K562 (cell line): ENCODE data around the gene PIK3AP1. TPM values are rescaled to one million over a fixed set of nuclear protein-coding genes. Genes with fewer than 3 reads are reported as not detected.

Source experiments
- ATAC-seq: fragments of 200-7000 bp; cut with Tn5 transposase; 3 replicates; pipeline ENCODE4 v1.9.1; 2020; ENCODE audit warnings: moderate library complexity
- BruUV-seq: library from RNA; stranded (reverse); fragments of 400-500 nt; replicated peaks from 2 replicates; lab custom pipeline; 2021; lab: Mats Ljungman, UMichigan
- CTCF ChIA-PET: fragments of 300-600 bp; formaldehyde crosslinking; extraction: SDS; loops from one replicate; lab custom pipeline; 2021; ENCODE audit warnings: low intra/inter-chr PET ratio; lab: Yijun Ruan, JAX
- POLR2A ChIA-PET: fragments of 300-600, 350-650 bp; sonication (Branson Sonifier 250); formaldehyde crosslinking; extraction: SDS; loops from one replicate; lab custom pipeline; 2021; ENCODE audit warnings: antibody characterized with exemption, inconsistent platforms; lab: Yijun Ruan, JAX
- DNase-seq, 4 experiments: peaks; one replicate each; pipeline versions ENCODE4 v3.0.0 to v3.0.0-alpha.2; 2011 to 2018; ENCODE audit warnings: low spot score in 3 of 4, mixed read lengths in 3 of 4; ENCODE audit errors: extremely low read depth in 1 of 4
- FAIRE-seq: peaks from 2 replicates; lab custom pipeline; 2011; peaks lifted over from hg19 to GRCh38; lab: Jason Lieb, UNC
- H2AFZ ChIP-seq: 2 replicates; pipeline ENCODE4 v1.6.0; 2011; ENCODE audit warnings: low read depth, low read length, control low read depth, inconsistent platforms
- H3K27ac ChIP-seq: fragments of 200-600 bp; 3 replicates; pipeline ENCODE4 v1.8.0; 2011; ENCODE audit warnings: low read depth, mild to moderate bottlenecking, control low read depth, inconsistent platforms, low read length, moderate library complexity, mixed read lengths; ENCODE audit errors: extremely low read depth
- H3K27me3 ChIP-seq, 2 experiments: fragments of 300-600 bp in 1 of 2; 2 replicates in 1 of 2; 3 replicates in 1 of 2; pipeline versions ENCODE4 v1.6.0 to v1.8.0; 2011; ENCODE audit warnings: inconsistent platforms in 2 of 2, low read length in 2 of 2, mild to moderate bottlenecking in 1 of 2, mixed read lengths in 1 of 2, moderate library complexity in 1 of 2; ENCODE audit not compliant: control insufficient read depth in 2 of 2, insufficient read depth in 2 of 2
- H3K36me3 ChIP-seq: fragments of 300-600 bp; 3 replicates; pipeline ENCODE4 v1.8.0; 2011; ENCODE audit warnings: mild to moderate bottlenecking, low read length, inconsistent platforms; ENCODE audit not compliant: control insufficient read depth, insufficient read depth
- H3K4me1 ChIP-seq, 2 experiments: fragments of 200-600 bp in 1 of 2; replicated peaks in 1 of 2; 2 replicates in 1 of 2; 3 replicates in 1 of 2; pipeline versions ENCODE4 v1.5.1 to v1.8.0; 2011; ENCODE audit warnings: inconsistent platforms in 2 of 2, low read length in 2 of 2, mild to moderate bottlenecking in 1 of 2, mixed read lengths in 1 of 2, moderate library complexity in 1 of 2; ENCODE audit not compliant: control insufficient read depth in 2 of 2, insufficient read depth in 2 of 2
- H3K4me2 ChIP-seq: 2 replicates; pipeline ENCODE4 v1.6.1; 2011; ENCODE audit warnings: low read length, control low read depth, inconsistent platforms, mixed read lengths; ENCODE audit not compliant: insufficient read depth
- H3K4me3 ChIP-seq: fragments of 200-600 bp; sonication (generic), shearing (Covaris generic); 2 replicates; pipeline ENCODE4 v1.5.1; 2016; ENCODE audit warnings: control low read depth, inconsistent platforms
- H3K79me2 ChIP-seq: fragments of 200-600 bp; 3 replicates; pipeline ENCODE4 v1.8.0; 2011; ENCODE audit warnings: low read length, inconsistent platforms; ENCODE audit not compliant: control insufficient read depth, insufficient read depth
- H3K9ac ChIP-seq, 2 experiments: 2 replicates each; pipeline versions ENCODE4 v1.6.0 to v1.6.1; 2011; ENCODE audit warnings: low read depth in 2 of 2, low read length in 2 of 2, control low read depth in 1 of 2, inconsistent platforms in 1 of 2, mild to moderate bottlenecking in 1 of 2, mixed read lengths in 1 of 2; ENCODE audit not compliant: insufficient read depth in 1 of 2
- H3K9me1 ChIP-seq: one replicate; pipeline ENCODE4 v1.6.0; 2011; ENCODE audit warnings: inconsistent platforms, mild to moderate bottlenecking, low read length, moderate library complexity; ENCODE audit not compliant: control insufficient read depth, insufficient read depth
- H3K9me3 ChIP-seq: replicated peaks from 2 replicates; pipeline ENCODE4 v1.5.1; 2011; ENCODE audit warnings: low read depth, low read length, inconsistent platforms; ENCODE audit not compliant: control insufficient read depth, insufficient read depth
- H4K20me1 ChIP-seq: replicated peaks from 2 replicates; pipeline ENCODE4 v1.6.1; 2011; ENCODE audit warnings: low read length, inconsistent platforms, mixed read lengths; ENCODE audit not compliant: control insufficient read depth, insufficient read depth
- FOXP1 ChIP-seq: sonication (generic); formaldehyde crosslinking; IDR thresholded peaks from 2 replicates; pipeline ENCODE4 v1.8.0; 2022; ENCODE audit warnings: mild to moderate bottlenecking, missing genetic modification reagents
- GATA2 ChIP-seq: sonication (generic); formaldehyde crosslinking; IDR thresholded peaks from 2 replicates; pipeline ENCODE4 v1.4.0; 2020; ENCODE audit warnings: mild to moderate bottlenecking, missing genetic modification reagents
- PYGO2 ChIP-seq: fragments of 450-650 bp; IDR thresholded peaks from 2 replicates; pipeline ENCODE4 v1.6.1; 2016; ENCODE audit warnings: mild to moderate bottlenecking, missing genetic modification characterization, moderate library complexity, missing compliant biosample characterization
- SETDB1 ChIP-seq: IDR thresholded peaks from one replicate; pipeline ENCODE4 v1.6.1; 2012; ENCODE audit warnings: low read length, control low read depth, inconsistent platforms
- SRSF7 ChIP-seq: fragments of 200-400 bp; formaldehyde crosslinking; optimal IDR thresholded peaks from 2 replicates; pipeline ENCODE3; 2017; ENCODE audit warnings: mild to moderate bottlenecking, low read depth, low read length
- WHSC1 ChIP-seq: IDR thresholded peaks from one replicate; pipeline ENCODE4 v1.6.1; 2012; ENCODE audit warnings: low read length, control low read depth, inconsistent platforms
- ZKSCAN8 ChIP-seq: fragments of 200-800 bp; sonication (Bioruptor generic); IDR thresholded peaks from 2 replicates; pipeline ENCODE4 v1.6.1; 2016; ENCODE audit warnings: missing genetic modification characterization, missing compliant biosample characterization
- ZNF3 ChIP-seq: fragments of 250-450 bp; sonication (Bioruptor Pico); IDR thresholded peaks from 2 replicates; pipeline ENCODE4 v1.5.0; 2021; ENCODE audit warnings: mild to moderate bottlenecking, moderate library complexity
- ZNF780A ChIP-seq: fragments of 250-450 bp; sonication (Bioruptor Pico); IDR thresholded peaks from 2 replicates; pipeline ENCODE4 v1.5.0; 2021; ENCODE audit warnings: mild to moderate bottlenecking
- WGBS: fragments of 100-300 bp; shearing (Covaris generic); methylation state at CpG from one replicate; pipeline ENCODE4 v1.1.6; 2016; ENCODE audit warnings: low coverage, mixed read lengths; ENCODE audit not compliant: insufficient coverage; ENCODE audit errors: missing lambda C conversion rate; 5-methylcytosine and 5-hydroxymethylcytosine counted together
- in situ Hi-C: fragments of 300-500 bp; cut with MboI; formaldehyde crosslinking; loops from 4 replicates; pipeline ENCODE4 v1.15.0; 2018; ENCODE audit warnings: inconsistent platforms, mixed read lengths
- intact Hi-C: fragments of 100-400 bp; cut with micrococcal nuclease; formaldehyde crosslinking; loops from 2 replicates; pipeline ENCODE4 v1.14.2; 2022
- polyA plus RNA-seq, 8 experiments: library from polyadenylated mRNA; depleted of rRNA in 4 of 8; stranded (reverse) in 5 of 8; unstranded in 3 of 8; fragments of >200 nt; fragmentation: Nextera tagmentation in 2 of 8; fragmentation: Illumina TruSeq in 1 of 8; extraction: Ambion mirVana in 2 of 8; extraction: Trizol in 1 of 8; gene quantifications; 2 replicates each; pipeline versions ENCODE4 v1.2.1 to v1.2.3, GENCODE V29; 2011 to 2014; ENCODE audit warnings: inconsistent platforms in 1 of 8, missing spikeins in 1 of 8
- total RNA-seq, 7 experiments: library from RNA; depleted of rRNA in 6 of 7; stranded (reverse); fragments of >200 nt in 6 of 7; fragmentation: Illumina TruSeq in 2 of 7; extraction: Trizol in 2 of 7; gene quantifications; 2 replicates each; pipeline versions ENCODE4 v1.2.1 to v1.2.3, GENCODE V29; 2011 to 2021; ENCODE audit warnings: low replicate concordance in 1 of 7
- TF ChIP-seq, protein P1 (sequence below): sonication (generic); formaldehyde crosslinking; IDR thresholded peaks from 2 replicates; pipeline ENCODE4 v1.8.0; 2022; ENCODE audit warnings: missing genetic modification reagents, mild to moderate bottlenecking, borderline replicate concordance
- TF ChIP-seq, protein P2 (sequence below): sonication (generic); formaldehyde crosslinking; IDR thresholded peaks from 2 replicates; pipeline ENCODE4 v1.8.0; 2022; ENCODE audit warnings: mild to moderate bottlenecking, missing genetic modification reagents

The PIK3AP1 gene
- total and polyA plus RNA-seq, 9 of the 15 experiments (the other 6 are each of a cell fraction or from before 2014, with no cell fraction given), result 0.20 to 2.4 (median 1.4) TPM

DNA sequence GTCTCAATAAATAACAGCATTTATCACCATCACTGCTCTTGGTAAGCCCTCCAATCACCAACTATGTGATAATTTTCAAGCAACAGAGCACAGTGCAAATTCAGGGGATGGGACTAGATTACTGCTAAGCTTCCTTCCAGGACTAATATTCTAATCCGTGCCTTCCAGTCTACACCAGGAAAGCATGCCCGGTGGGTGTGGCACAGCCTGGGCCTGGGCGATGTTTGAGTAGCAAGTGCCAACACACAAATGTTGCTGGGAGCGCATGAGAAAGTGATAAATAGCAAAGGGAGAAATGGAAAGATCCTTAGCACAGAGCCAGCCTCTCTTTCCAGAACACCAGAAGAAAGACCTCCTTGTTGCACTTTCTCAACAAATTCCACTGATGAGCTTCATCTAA, 120.0 kb downstream of the PIK3AP1 start:
- no peak for DNase-seq
- Histone ChIP-seq H3K27me3 (no peaks in the 10 kb centered on the region), H3K9me1 (no peaks in the 10 kb centered on the region), H3K9me3 (no peaks in the 10 kb centered on the region), H2AFZ (no peak overlapping the region), H4K20me1 (no peaks in the 10 kb centered on the region), H3K36me3 (no peaks in the 10 kb centered on the region), H3K4me1 (peaks cover 6 to 13% of the 10 kb centered on the region in 2 experiments; a peak in 4 of 5 replicates), H3K79me2 (no peaks in the 10 kb centered on the region), H3K4me2 (no peak overlapping the region), H3K9ac (no peak overlapping the region), H3K27ac (no peak overlapping the region), H3K4me3 (no peak overlapping the region)
- BruUV-seq, result no TSS peak
- ATAC-seq, result no peak
- TF ChIP-seq SRSF7, result no peak
- TF ChIP-seq PYGO2, result no peak
- no peak for TF ChIP-seq ZKSCAN8 (CRISPR knock-in tag)
- TF ChIP-seq SETDB1, result no peak
- no peak for TF ChIP-seq FOXP1
- no peak for TF ChIP-seq GATA2 (CRISPR knock-in tag)
- no peak for TF ChIP-seq ZNF780A
- TF ChIP-seq WHSC1, result no peak
- TF ChIP-seq, protein P1, sequence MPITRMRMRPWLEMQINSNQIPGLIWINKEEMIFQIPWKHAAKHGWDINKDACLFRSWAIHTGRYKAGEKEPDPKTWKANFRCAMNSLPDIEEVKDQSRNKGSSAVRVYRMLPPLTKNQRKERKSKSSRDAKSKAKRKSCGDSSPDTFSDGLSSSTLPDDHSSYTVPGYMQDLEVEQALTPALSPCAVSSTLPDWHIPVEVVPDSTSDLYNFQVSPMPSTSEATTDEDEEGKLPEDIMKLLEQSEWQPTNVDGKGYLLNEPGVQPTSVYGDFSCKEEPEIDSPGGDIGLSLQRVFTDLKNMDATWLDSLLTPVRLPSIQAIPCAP (CRISPR knock-in tag), result no peak
- no peak for TF ChIP-seq ZNF3 (CRISPR knock-in tag)
- TF ChIP-seq, protein P2, sequence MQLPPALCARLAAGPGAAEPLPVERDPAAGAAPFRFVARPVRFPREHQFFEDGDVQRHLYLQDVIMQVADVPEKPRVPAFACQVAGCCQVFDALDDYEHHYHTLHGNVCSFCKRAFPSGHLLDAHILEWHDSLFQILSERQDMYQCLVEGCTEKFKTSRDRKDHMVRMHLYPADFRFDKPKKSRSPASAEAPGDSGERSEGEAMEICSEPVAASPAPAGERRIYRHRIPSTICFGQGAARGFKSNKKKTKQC (CRISPR knock-in tag), result no peak
- 70% methylated on average over 4 of the region's 4 CpGs for WGBS
- POLR2A ChIA-PET, result no interaction called here
- CTCF ChIA-PET, result no interaction called here
- intact Hi-C loops, result no loop called here
- FAIRE-seq, result no peak
- in situ Hi-C loops, result no loop called here
